Immature natural killer cell (primary cell): ENCODE measurements around the gene SH2D2A. TPM values are rescaled to one million over a fixed set of nuclear protein-coding genes. Genes with fewer than 3 reads are reported as not detected.

ENCODE experiments used
- DNase-seq, 3 donors: peaks; one replicate each; pipeline ENCODE4 v3.0.0; 2022; ENCODE audit warnings: mixed read lengths in 1 of 3
- H3K27ac Mint-ChIP-seq, 6 donors: one replicate each; pipeline ENCODE4 v1.8.0; 2020; ENCODE audit warnings: mixed read lengths in 6 of 6, mild to moderate bottlenecking in 5 of 6, inconsistent platforms in 4 of 6, moderate library complexity in 3 of 6
- H3K27me3 Mint-ChIP-seq, 3 donors: one replicate each; pipeline ENCODE4 v1.8.0; 2020 to 2021; ENCODE audit warnings: low read depth in 3 of 3, mild to moderate bottlenecking in 3 of 3, mixed read lengths in 3 of 3, moderate library complexity in 3 of 3, inconsistent platforms in 1 of 3
- H3K36me3 Mint-ChIP-seq, 3 donors: one replicate each; pipeline ENCODE4 v1.8.0; 2020; ENCODE audit warnings: mixed read lengths in 3 of 3, inconsistent platforms in 2 of 3, mild to moderate bottlenecking in 2 of 3
- H3K4me1 Mint-ChIP-seq, 2 donors: one replicate each; pipeline ENCODE4 v1.8.0; 2020; ENCODE audit warnings: inconsistent platforms in 2 of 2, mild to moderate bottlenecking in 2 of 2, mixed read lengths in 2 of 2, moderate library complexity in 1 of 2
- H3K4me3 Mint-ChIP-seq, 5 donors: one replicate each; pipeline ENCODE4 v1.8.0; 2020; ENCODE audit warnings: mild to moderate bottlenecking in 5 of 5, mixed read lengths in 5 of 5, inconsistent platforms in 3 of 5, moderate library complexity in 3 of 5
- H3K9me3 Mint-ChIP-seq, 6 donors: one replicate each; pipeline ENCODE4 v1.8.0; 2020; ENCODE audit warnings: mild to moderate bottlenecking in 6 of 6, mixed read lengths in 6 of 6, inconsistent platforms in 4 of 6, moderate library complexity in 3 of 6
- polyA plus RNA-seq, 3 donors: library from polyadenylated mRNA; unstranded; fragments of 300-500 nt; fragmentation: Illumina TruSeq; gene quantifications; one replicate each; pipeline ENCODE4 v1.2.3, GENCODE V29; 2021

The SH2D2A gene
- polyA plus RNA-seq, 3 donors from 2014 or later = 76.4 to 139 (median 84.1) TPM

DNA sequence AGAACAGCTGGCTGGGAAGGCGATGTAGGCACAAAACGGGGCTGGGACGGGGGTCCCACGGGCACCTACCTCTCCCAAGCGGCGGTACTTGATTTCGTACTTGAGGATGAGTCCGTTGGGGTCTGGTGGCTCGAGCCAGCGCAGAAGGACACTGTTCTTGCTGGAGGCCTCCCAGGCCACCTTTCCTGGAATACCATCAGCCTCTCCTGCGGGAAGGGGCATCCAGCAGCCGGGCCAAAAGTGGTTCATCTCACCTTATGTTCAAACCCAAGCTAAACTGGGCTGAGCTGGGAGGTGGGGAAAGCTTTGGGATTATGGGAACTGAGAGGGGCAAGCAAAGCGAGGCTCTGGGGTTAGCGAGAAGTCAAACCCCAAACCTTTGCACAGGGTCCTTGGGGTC lies 28.0 kb upstream of the SH2D2A start:
- peak overlapping the region in 1 of 6 donors; percentile 60 for H3K27ac Mint-ChIP-seq
- H3K9me3 Mint-ChIP-seq = no peaks in the 10 kb centered on the region
- H3K36me3 Mint-ChIP-seq = no peaks in the 10 kb centered on the region
- H3K4me1 Mint-ChIP-seq = peaks cover 30 to 31% of the 10 kb centered on the region in 2 donors
- H3K4me3 Mint-ChIP-seq = peak overlapping the region; percentile 38 to 73 (median 72)
- H3K27me3 Mint-ChIP-seq = peaks cover 18 to 32% (median 29%) of the 10 kb centered on the region in 3 donors
- DNase-seq = no peak

DNA sequence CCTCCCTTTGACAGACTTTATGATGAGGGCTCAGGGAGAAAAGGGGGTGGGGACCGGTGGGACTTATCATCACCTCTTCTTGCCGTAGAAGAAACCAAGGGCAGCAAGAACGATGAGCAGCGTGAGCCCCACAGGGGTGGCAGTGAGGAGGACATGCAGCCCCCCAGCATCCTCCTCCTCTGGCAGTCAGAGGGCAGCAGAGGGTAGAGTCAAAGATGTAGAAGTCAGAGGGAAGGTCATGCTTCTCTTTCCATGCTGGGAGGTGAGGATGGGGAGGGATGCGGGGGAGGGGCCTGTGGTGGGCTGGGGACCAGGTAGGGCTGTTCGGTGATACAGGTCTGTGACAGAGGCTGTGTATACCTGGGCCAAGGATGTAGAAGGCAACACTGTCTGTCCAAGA lies 27.5 kb upstream of the SH2D2A start:
- no peaks in the 10 kb centered on the region for H3K9me3 Mint-ChIP-seq
- DNase-seq = no peak
- peak overlapping the region; percentile 51 to 72 (median 55) for H3K4me3 Mint-ChIP-seq
- peaks cover 19 to 32% (median 29%) of the 10 kb centered on the region in 3 donors for H3K27me3 Mint-ChIP-seq
- no peaks in the 10 kb centered on the region for H3K36me3 Mint-ChIP-seq
- H3K4me1 Mint-ChIP-seq = peaks cover 29 to 35% of the 10 kb centered on the region in 2 donors
- peak overlapping the region in 2 of 6 donors; percentile 36 to 74 for H3K27ac Mint-ChIP-seq

DNA sequence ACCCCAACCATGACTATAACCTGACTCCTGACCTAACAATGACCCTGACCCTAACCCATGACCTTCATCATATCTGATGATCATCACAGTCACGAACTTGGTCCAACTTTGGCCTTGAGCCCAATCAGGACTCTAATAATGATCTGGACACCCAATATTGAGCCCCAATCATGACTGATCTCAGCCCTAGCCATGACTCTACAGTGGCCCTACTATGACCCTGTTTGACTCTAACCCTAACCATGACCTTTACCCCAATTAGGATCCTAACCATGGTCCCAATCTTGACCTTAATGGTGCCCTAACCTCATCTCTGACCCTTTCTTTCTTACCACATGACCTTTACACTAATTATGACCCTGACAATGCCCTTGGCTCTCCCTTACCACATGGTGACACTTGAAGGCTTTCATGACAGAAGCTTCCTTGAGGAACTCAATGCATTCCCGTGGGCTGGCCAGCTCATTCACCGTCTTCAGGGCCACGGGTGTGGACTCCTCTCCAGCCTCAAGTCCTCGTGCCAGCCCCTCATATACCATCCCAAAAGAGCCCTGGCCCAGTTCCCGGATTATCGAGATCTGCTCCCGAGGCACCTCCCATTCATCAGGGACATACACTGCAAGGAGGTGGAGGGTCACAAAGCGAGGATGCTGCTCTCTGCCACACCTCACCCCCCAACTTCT lies 26.1 kb upstream of the SH2D2A start:
- Mint-ChIP-seq H3K27me3 (peaks cover 21 to 29% (median 25%) of the 10 kb centered on the region in 3 donors), H3K36me3 (no peaks in the 10 kb centered on the region), H3K4me3 (no peak overlapping the region)

DNA sequence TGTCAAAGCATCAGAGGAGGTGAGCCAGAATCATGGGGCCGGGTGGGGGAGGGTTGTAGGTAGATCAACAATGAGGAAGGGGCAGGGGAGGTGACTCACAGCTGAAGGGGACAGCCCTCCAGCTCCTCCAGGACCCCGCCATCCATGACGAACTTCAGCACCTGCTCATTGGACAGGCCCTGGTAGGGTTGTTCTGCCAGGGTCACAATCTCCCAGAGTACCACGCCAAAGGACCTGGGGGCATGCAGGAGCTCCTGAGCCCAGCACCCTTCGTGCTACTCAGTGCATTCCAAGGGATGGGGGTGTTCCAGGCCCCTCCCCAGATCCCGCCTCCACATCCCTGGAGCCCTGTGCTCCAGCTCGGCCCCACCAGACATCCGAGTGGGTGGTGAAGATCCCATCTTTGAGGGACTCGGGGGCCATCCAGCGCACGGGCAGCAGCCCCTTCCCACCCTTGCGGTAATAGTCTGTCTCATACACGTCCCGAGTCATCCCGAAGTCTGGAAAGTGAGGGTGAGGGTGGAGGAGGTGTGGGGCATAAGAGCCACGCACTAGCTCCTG lies 24.7 kb upstream of the SH2D2A start:
- no peak overlapping the region for H3K4me3 Mint-ChIP-seq
- no peak for DNase-seq

More for the DNA sequence above, 26.1 kb upstream of the SH2D2A start:
- Mint-ChIP-seq H3K9me3 (no peaks in the 10 kb centered on the region), H3K4me1 (peaks cover 23 to 28% of the 10 kb centered on the region in 2 donors), H3K27ac (peak overlapping the region in 2 of 6 donors; percentile 12 to 58)
- DNase-seq = no peak

DNA sequence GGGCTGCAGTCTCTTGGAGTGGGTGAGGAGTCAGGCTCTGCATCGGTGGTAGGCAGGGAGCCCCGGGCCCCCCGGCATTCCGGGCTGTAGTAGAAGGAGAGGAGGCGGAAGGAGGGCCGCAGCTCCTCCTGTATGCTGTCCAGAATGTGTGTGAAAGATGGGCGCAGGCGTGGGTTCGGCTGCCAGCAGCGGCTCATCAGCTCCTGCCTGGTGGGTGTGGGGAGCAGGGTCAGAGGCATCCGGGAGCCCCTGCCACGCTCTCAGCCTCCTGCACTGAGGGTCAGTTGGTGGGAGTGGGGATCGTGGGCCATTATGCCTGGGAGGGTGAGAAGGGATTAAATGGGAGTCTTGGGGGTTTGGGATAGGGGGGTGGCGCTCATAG lies 24.2 kb upstream of the SH2D2A start:
- H3K4me1 Mint-ChIP-seq = peaks cover 20 to 25% of the 10 kb centered on the region in 2 donors
- H3K27ac Mint-ChIP-seq = no peak overlapping the region
- no peak for DNase-seq
- no peaks in the 10 kb centered on the region for H3K36me3 Mint-ChIP-seq
- no peak overlapping the region for H3K4me3 Mint-ChIP-seq
- H3K9me3 Mint-ChIP-seq = no peaks in the 10 kb centered on the region
- H3K27me3 Mint-ChIP-seq = peaks cover 15 to 24% (median 24%) of the 10 kb centered on the region in 3 donors

More for the DNA sequence above, 24.7 kb upstream of the SH2D2A start:
- peaks cover 23 to 25% of the 10 kb centered on the region in 2 donors for H3K4me1 Mint-ChIP-seq
- H3K27me3 Mint-ChIP-seq = peaks cover 15 to 26% (median 26%) of the 10 kb centered on the region in 3 donors
- no peaks in the 10 kb centered on the region for H3K36me3 Mint-ChIP-seq
- no peak overlapping the region for H3K27ac Mint-ChIP-seq
- H3K9me3 Mint-ChIP-seq = no peaks in the 10 kb centered on the region

DNA sequence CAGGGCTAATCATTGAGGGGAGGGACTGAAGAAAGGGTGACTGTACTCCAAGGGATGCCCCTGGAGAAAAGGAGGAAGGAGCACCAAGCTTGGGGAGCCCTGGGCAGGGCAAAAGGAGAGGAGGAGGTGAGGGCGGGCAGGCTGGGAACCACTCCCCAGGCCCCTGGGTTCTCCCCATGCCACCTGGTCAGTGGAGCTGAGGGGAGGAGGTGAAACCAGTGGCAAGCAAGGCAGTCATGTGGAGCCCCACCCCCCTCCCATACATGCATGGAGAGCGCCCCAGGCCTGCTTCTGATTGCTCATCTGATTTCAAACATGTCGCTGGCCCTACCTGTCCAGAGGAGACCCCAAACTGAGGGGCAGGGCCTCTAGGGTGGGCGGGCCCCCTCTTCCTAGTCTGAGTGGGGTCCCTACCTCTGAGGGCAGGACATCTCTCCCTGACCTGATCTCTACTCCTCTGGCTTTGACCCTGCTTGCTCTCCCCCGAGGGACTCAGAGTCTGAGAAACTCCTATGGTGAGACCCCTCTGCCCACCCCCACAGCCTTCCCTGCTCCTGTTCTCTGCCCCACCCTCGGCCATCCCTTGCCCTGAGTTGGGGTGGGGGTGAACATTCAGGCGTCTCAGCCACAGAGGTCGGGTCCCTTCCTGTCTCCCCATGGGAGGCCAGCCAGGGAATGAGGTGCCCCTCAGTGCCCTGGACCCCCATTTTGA lies 23.7 kb upstream of the SH2D2A start:
- H3K4me3 Mint-ChIP-seq = no peak overlapping the region
- no peaks in the 10 kb centered on the region for H3K9me3 Mint-ChIP-seq
- H3K4me1 Mint-ChIP-seq = peaks cover 17 to 21% of the 10 kb centered on the region in 2 donors
- no peaks in the 10 kb centered on the region for H3K36me3 Mint-ChIP-seq
- H3K27ac Mint-ChIP-seq = no peak overlapping the region
- no peak for DNase-seq
- H3K27me3 Mint-ChIP-seq = peaks cover 13 to 24% (median 19%) of the 10 kb centered on the region in 3 donors

DNA sequence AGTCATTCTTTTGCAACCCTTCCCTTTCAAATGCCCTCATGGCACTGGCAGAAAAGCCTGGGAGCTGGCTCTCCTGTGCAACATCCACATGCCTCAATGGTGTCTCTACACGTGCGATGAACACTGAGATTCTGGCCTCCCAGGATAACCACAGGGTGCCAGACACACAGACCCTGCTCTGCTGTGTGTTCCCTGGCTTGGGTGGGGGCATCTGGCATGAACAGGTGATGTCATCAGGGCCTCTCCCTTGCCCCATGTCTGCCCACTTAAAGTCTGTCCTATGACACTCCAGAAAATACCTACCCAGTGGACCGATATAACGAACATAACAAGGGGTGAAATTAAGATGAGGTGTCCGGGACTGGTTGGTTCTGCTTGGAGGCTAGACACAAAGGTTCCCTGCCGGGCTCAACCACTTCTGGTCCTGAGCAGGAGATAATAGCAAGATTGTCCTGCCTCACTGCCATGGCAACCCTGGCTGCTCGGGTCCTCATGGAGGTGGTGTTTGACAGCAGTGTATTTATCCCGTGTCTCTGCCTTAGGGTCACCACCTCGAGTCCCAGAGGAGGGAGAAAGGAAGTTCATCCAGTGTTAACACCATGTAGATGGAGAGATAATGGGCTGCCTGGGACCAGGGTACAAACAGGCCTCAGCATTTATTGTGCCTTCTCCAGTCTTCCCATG lies 22.9 kb upstream of the SH2D2A start:
- Mint-ChIP-seq H3K27ac (peak overlapping the region in 5 of 6 donors; percentile 36 to 79 (median 45)), H3K4me1 (peaks cover 12 to 13% of the 10 kb centered on the region in 2 donors), H3K4me3 (no peak overlapping the region), H3K27me3 (peaks cover 11 to 23% (median 17%) of the 10 kb centered on the region in 3 donors), H3K36me3 (no peaks in the 10 kb centered on the region), H3K9me3 (no peaks in the 10 kb centered on the region)
- no peak for DNase-seq

DNA sequence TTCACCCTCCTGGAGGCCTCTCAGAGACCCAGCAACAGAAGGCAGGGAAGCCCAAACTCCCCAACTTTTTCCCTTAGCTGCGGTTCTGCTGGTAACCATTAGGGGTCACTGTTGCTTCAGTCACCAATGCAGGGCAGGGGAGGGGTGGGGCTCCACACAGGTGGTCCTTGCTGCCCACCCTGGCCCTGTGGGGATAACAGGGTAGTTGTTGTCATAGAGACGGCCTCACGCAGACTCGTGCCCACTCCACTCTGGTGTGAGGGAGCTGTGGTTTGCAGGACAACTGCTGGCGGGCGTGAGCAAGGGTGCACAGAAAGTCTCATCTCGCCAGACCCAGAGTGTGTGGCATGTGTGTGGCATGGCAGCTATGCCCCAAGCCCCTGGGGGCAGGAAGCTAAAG lies 22.3 kb upstream of the SH2D2A start:
- no peaks in the 10 kb centered on the region for H3K36me3 Mint-ChIP-seq
- H3K27ac Mint-ChIP-seq = peak overlapping the region in 5 of 6 donors; percentile 25 to 80 (median 68)
- no peaks in the 10 kb centered on the region for H3K9me3 Mint-ChIP-seq
- peak; percentile 64 to 73 (median 69) for DNase-seq
- peaks cover 7 to 11% of the 10 kb centered on the region in 2 donors for H3K4me1 Mint-ChIP-seq
- peaks cover 7 to 21% (median 14%) of the 10 kb centered on the region in 3 donors for H3K27me3 Mint-ChIP-seq
- H3K4me3 Mint-ChIP-seq = peak overlapping the region in 1 of 5 donors; percentile 34

DNA sequence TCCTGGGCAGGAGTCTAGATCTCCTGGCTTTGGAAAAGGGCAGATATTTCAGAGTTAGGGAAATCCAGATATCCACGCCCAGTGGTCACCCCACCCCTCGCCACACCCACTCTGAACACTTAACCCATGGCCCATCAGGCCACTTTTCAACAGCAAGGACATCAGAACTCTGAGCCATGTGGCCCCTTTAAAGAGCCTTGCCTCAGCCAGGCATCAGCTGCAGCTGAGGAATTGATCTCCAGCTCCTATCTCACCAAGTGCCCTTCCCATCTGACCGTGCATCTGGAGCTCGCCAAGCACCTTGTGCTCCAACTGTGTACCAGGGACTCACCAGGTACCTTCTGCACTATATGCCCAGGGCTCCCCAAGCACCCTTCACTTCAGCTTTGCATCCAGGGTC lies 20.2 kb upstream of the SH2D2A start:
- DNase-seq = no peak
- Mint-ChIP-seq H3K27me3 (peaks cover 6 to 11% (median 6%) of the 10 kb centered on the region in 3 donors), H3K9me3 (no peaks in the 10 kb centered on the region), H3K4me1 (peaks cover 6 to 11% of the 10 kb centered on the region in 2 donors), H3K36me3 (no peaks in the 10 kb centered on the region), H3K4me3 (no peak overlapping the region), H3K27ac (peak overlapping the region in 2 of 6 donors; percentile 46 to 79)

DNA sequence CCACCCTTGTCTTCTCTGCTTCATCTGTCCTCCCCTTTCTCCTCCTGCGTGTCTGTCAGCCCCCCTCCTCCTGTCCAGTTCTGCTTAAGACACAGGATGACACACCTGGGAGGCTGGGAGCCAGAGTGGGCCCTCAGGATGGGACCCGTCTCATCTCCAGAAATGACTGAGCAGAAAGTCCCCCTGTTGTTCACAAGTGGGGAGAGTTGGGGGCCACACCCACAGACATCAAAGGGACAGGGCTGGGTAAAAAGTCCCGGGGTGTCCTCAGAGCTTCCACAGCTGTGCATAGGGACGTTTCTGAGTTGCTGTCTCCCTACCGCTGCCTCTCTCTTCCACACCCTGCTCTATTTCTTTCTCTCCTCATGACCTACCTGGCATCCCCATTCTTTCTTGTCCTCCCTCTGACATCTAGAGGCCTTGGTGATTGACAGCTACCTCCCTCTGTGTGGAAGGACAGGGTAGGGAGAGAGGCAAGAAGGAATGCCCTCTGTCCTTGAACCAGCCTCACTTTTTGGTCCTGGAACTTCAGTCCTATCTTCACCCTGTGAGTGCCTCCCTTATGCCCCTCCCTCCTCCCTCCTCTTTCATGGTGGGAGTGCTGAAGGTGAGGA lies 19.5 kb upstream of the SH2D2A start:
- H3K27ac Mint-ChIP-seq = peak overlapping the region in 4 of 6 donors; percentile 33 to 79 (median 60)
- no peaks in the 10 kb centered on the region for H3K9me3 Mint-ChIP-seq
- H3K4me1 Mint-ChIP-seq = peaks cover 6 to 11% of the 10 kb centered on the region in 2 donors
- no peak for DNase-seq
- H3K27me3 Mint-ChIP-seq = peaks cover 6 to 18% (median 6%) of the 10 kb centered on the region in 3 donors
- no peaks in the 10 kb centered on the region for H3K36me3 Mint-ChIP-seq
- peak overlapping the region in 1 of 5 donors; percentile 55 for H3K4me3 Mint-ChIP-seq

DNA sequence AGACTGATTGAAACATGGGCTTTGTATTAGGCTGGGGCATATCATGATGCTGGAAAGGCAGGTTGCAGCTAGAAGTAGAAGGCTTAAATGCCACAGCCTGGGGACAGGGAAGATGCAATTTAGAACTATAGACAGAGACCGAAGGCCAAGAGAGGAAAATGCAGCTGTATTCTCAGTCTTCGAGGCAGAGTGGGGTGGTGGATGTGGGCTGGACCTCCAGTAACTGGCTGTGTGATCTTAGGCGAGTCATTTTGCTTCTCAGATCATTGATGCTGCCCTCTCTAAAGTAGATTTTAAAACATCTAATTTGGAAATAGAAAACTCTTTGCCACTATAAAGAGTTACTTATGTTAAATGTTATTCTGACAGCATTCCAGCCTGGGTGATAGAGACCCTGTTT lies 17.7 kb upstream of the SH2D2A start:
- Mint-ChIP-seq H3K27ac (peak overlapping the region in 3 of 6 donors; percentile 30 to 47 (median 32)), H3K27me3 (peaks cover 2 to 18% (median 4%) of the 10 kb centered on the region in 3 donors)
- DNase-seq = no peak

DNA sequence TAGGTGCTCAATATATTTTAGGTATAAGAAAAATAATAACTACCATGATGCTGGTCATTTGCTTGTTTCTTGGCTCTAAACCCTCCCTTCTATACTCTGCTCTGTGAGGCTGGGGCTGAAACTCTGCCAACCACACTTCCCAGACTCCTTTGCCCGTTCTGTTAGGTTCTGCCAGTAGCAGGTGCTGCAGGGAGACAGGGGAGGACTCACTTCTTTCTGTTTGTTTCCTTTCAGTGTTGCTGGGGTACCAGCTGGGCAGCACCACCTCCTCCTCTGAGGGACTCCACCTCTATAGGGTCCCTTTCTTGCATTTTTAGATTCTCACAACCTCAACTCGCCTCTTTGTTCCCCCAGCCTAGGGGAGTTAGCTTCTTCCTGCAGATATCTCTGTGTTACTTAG lies 17.0 kb upstream of the SH2D2A start:
- H3K4me3 Mint-ChIP-seq = no peak overlapping the region
- H3K36me3 Mint-ChIP-seq = no peaks in the 10 kb centered on the region
- no peak for DNase-seq
- H3K27ac Mint-ChIP-seq = peak overlapping the region in 3 of 6 donors; percentile 0 to 54 (median 47)
- peaks cover 0 to 18% (median 4%) of the 10 kb centered on the region in 3 donors for H3K27me3 Mint-ChIP-seq
- peaks cover under 1% of the 10 kb centered on the region in 2 donors for H3K4me1 Mint-ChIP-seq
- no peaks in the 10 kb centered on the region for H3K9me3 Mint-ChIP-seq

More for the DNA sequence above, 17.7 kb upstream of the SH2D2A start:
- Mint-ChIP-seq H3K9me3 (no peaks in the 10 kb centered on the region), H3K4me3 (no peak overlapping the region), H3K4me1 (peaks cover 6 to 8% of the 10 kb centered on the region in 2 donors), H3K36me3 (no peaks in the 10 kb centered on the region)

DNA sequence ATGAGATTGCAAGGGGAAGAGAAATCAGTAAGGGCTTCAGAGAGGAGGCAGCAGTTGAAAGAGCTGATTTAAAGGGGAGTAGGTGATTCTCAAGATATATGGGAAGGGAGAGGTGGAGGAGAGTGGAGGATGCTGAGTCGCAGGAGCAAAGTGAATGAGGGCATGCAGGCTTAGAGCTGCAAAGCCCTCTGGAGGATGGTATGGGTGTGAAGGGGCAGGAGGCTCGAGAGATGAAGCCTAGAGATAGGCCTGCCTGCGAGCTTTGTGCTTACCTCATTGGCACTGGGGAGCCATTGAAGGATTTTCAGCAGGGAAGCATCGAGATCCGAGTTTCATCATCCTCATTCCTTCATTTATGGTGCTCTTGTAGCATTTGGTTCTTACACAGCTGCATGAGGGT lies 15.8 kb upstream of the SH2D2A start:
- Mint-ChIP-seq H3K27ac (peak overlapping the region in 2 of 6 donors; percentile 3 to 19), H3K4me1 (no peaks in the 10 kb centered on the region), H3K27me3 (peaks cover 0 to 16% (median 4%) of the 10 kb centered on the region in 3 donors), H3K9me3 (no peaks in the 10 kb centered on the region), H3K36me3 (no peaks in the 10 kb centered on the region), H3K4me3 (no peak overlapping the region)
- no peak for DNase-seq
